ENCODE results near the gene MCEMP1.

GRCh38 chr19:7642295-7643030 is 34.4 kb upstream of the MCEMP1 start:
- TF ChIP-seq CTCF (conservative IDR thresholded peaks at IDR 0.05; ENCODE audit: low read length) (no peak), EZH2phosphoT487 (IDR thresholded peaks at IDR 0.05; ENCODE audit: borderline replicate concordance, low read depth, low read length) (no peak)
